HCT116 (cell line): ENCODE results near the gene TPST1. TPM values are rescaled to one million over a fixed set of nuclear protein-coding genes. Genes with fewer than 3 reads are reported as not detected.

Experiments
- ATAC-seq: fragments of 200-7000 bp; cut with Tn5 transposase; 2 replicates; pipeline ENCODE4 v1.9.1; 2020; ENCODE audit warnings: mild to moderate bottlenecking, moderate library complexity
- BruUV-seq: library from RNA; stranded (reverse); fragments of 400-500 nt; replicated peaks from 2 replicates; lab custom pipeline; 2021; lab: Mats Ljungman, UMichigan
- CTCF ChIA-PET: fragments of 300-600 bp; sonication (Branson Sonifier 250); formaldehyde crosslinking; loops from one replicate; lab custom pipeline; 2021; ENCODE audit warnings: antibody characterized with exemption; lab: Charles Lee
- POLR2A ChIA-PET: fragments of 300-600, 350-600 bp; sonication (Branson Sonifier 250); formaldehyde crosslinking; loops from one replicate; lab custom pipeline; 2021; ENCODE audit warnings: antibody characterized with exemption; lab: Charles Lee
- RAD21 ChIA-PET, 2 experiments: fragments of 300-600 bp; sonication (Branson Sonifier 250); formaldehyde crosslinking; loops; one replicate each; lab custom pipeline; 2023; ENCODE audit warnings: low total read pairs in 2 of 2; ENCODE audit not compliant: uncharacterized antibody in 2 of 2, unreplicated experiment in 2 of 2, low non-redundant PET in 1 of 2; lab: Charles Lee
- DNase-seq: peaks from one replicate; pipeline ENCODE4 v3.0.0-alpha.2; 2010; ENCODE audit warnings: low read depth, low spot score
- H2AFZ ChIP-seq: fragments of 200-600 bp; shearing (Covaris generic), sonication (generic); 2 replicates; pipeline ENCODE4 v1.6.1; 2017; ENCODE audit warnings: low read depth, mixed run types, mixed read lengths, antibody characterized with exemption, low read length; ENCODE audit not compliant: poor library complexity, severe bottlenecking
- H3K27ac ChIP-seq: 2 replicates; pipeline ENCODE4 v1.5.1; 2012; ENCODE audit warnings: low read depth, low read length
- H3K27me3 ChIP-seq: fragments of 200-600 bp; sonication (generic); 2 replicates; pipeline ENCODE4 v1.6.1; 2016; ENCODE audit warnings: mixed run types, low read length, mixed read lengths; ENCODE audit not compliant: insufficient read depth
- H3K36me3 ChIP-seq, 2 experiments: fragments of 200-500 bp in 1 of 2; fragments of 200-600 bp in 1 of 2; sonication (Bioruptor generic) in 1 of 2; sonication (generic) in 1 of 2; 2 replicates each; pipeline versions ENCODE4 v1.5.1 to v1.6.1; 2014 to 2016; ENCODE audit warnings: low read length in 2 of 2, inconsistent platforms in 1 of 2, mixed read lengths in 1 of 2, mixed run types in 1 of 2; ENCODE audit not compliant: insufficient read depth in 2 of 2, control insufficient read depth in 1 of 2
- H3K4me1 ChIP-seq, 2 experiments: fragments of 200-600 bp in 1 of 2; sonication (generic) in 1 of 2; 2 replicates each; pipeline versions ENCODE4 v1.5.1 to v1.6.1; 2012 to 2017; ENCODE audit warnings: low read length in 2 of 2, inconsistent platforms in 1 of 2, mild to moderate bottlenecking in 1 of 2, mixed read lengths in 1 of 2, mixed run types in 1 of 2, moderate library complexity in 1 of 2; ENCODE audit not compliant: insufficient read depth in 2 of 2, control insufficient read depth in 1 of 2
- H3K4me2 ChIP-seq: fragments of 200-600 bp; sonication (generic); 2 replicates; pipeline ENCODE4 v1.6.1; 2017; ENCODE audit warnings: mixed run types, low read length, mixed read lengths
- H3K4me3 ChIP-seq, 2 experiments: fragments of 200-600 bp in 1 of 2; sonication (generic) in 1 of 2; replicated peaks in 1 of 2; 2 replicates each; pipeline ENCODE4 v1.5.1; 2011 to 2016; ENCODE audit warnings: low read length in 2 of 2, control low read depth in 1 of 2, low read depth in 1 of 2, mild to moderate bottlenecking in 1 of 2, mixed read lengths in 1 of 2, mixed run types in 1 of 2
- H3K79me2 ChIP-seq: fragments of 200-600 bp; sonication (generic); 2 replicates; pipeline ENCODE4 v1.6.1; 2017; ENCODE audit warnings: mild to moderate bottlenecking, mixed run types, low read length, moderate library complexity, mixed read lengths; ENCODE audit not compliant: insufficient read depth
- H3K9ac ChIP-seq: fragments of 200-600 bp; sonication (generic); 2 replicates; pipeline ENCODE4 v1.6.1; 2016; ENCODE audit warnings: low read length, mixed read lengths
- H3K9me2 ChIP-seq: fragments of 200-600 bp; sonication (generic), shearing (Covaris generic); 2 replicates; pipeline ENCODE4 v1.6.1; 2017; ENCODE audit warnings: mixed run types, mild to moderate bottlenecking, moderate library complexity; ENCODE audit not compliant: insufficient read depth
- H3K9me3 ChIP-seq, 2 experiments: fragments of 200-500 bp in 1 of 2; fragments of 200-600 bp in 1 of 2; sonication (Bioruptor generic) in 1 of 2; sonication (generic) in 1 of 2; 2 replicates each; pipeline ENCODE4 v1.6.1; 2014 to 2017; ENCODE audit warnings: low read length in 2 of 2, mixed read lengths in 2 of 2, inconsistent platforms in 1 of 2, low read depth in 1 of 2, mild to moderate bottlenecking in 1 of 2, mixed run types in 1 of 2, moderate library complexity in 1 of 2; ENCODE audit not compliant: control insufficient read depth in 1 of 2, insufficient read depth in 1 of 2
- H4K20me1 ChIP-seq: fragments of 200-600 bp; sonication (generic), shearing (Covaris generic); 2 replicates; pipeline ENCODE4 v1.6.1; 2017; ENCODE audit warnings: mixed run types, mild to moderate bottlenecking, moderate library complexity; ENCODE audit not compliant: insufficient read depth
- CEBPB ChIP-seq: IDR thresholded peaks from 2 replicates; pipeline ENCODE4 v1.6.1; 2012; ENCODE audit warnings: low read depth
- CTCF ChIP-seq, 3 experiments: fragments of 200-600 bp in 1 of 3; sonication (generic) in 1 of 3; IDR thresholded peaks in 2 of 3; conservative IDR thresholded peaks in 1 of 3; 2 replicates each; pipeline ENCODE4 v1.5.1; 2012 to 2017; ENCODE audit warnings: low read depth in 2 of 3, low read length in 2 of 3, antibody characterized with exemption in 1 of 3, borderline replicate concordance in 1 of 3, control low read depth in 1 of 3, mild to moderate bottlenecking in 1 of 3, mixed read lengths in 1 of 3, mixed run types in 1 of 3, moderate library complexity in 1 of 3; ENCODE audit not compliant: insufficient read depth in 1 of 3
- EGR1 ChIP-seq: IDR thresholded peaks from 2 replicates; pipeline ENCODE4 v1.6.1; 2012; ENCODE audit warnings: low read depth
- ELF1 ChIP-seq: IDR thresholded peaks from 2 replicates; pipeline ENCODE4 v1.6.1; 2012; ENCODE audit warnings: low read depth, borderline replicate concordance
- EZH2 ChIP-seq: fragments of 200-600 bp; sonication (generic); IDR thresholded peaks from 2 replicates; pipeline ENCODE4 v1.6.1; 2017; ENCODE audit warnings: antibody characterized with exemption, mixed run types
- EZH2phosphoT487 ChIP-seq: fragments of 200-600 bp; IDR thresholded peaks from 2 replicates; pipeline ENCODE4 v1.6.1; 2018; ENCODE audit warnings: antibody characterized with exemption, borderline replicate concordance
- FOSL1 ChIP-seq: IDR thresholded peaks from 2 replicates; pipeline ENCODE4 v1.6.1; 2012; ENCODE audit warnings: low read depth
- POLR2A ChIP-seq: IDR thresholded peaks from 2 replicates; pipeline ENCODE4 v1.7.0; 2011; ENCODE audit warnings: borderline replicate concordance; ENCODE audit not compliant: insufficient read depth, insufficient read length; ENCODE audit errors: extremely low read depth
- POLR2AphosphoS5 ChIP-seq: IDR thresholded peaks from 2 replicates; pipeline ENCODE4 v1.6.1; 2011; ENCODE audit warnings: mild to moderate bottlenecking, low read depth, low read length, moderate library complexity
- RAD21 ChIP-seq: IDR thresholded peaks from 2 replicates; pipeline ENCODE4 v1.6.1; 2012; ENCODE audit warnings: low read depth, mild to moderate bottlenecking
- SIN3A ChIP-seq: IDR thresholded peaks from 2 replicates; pipeline ENCODE4 v1.6.1; 2012; ENCODE audit warnings: low read depth
- SP1 ChIP-seq: IDR thresholded peaks from 2 replicates; pipeline ENCODE4 v1.6.1; 2012; ENCODE audit warnings: low read depth
- SRF ChIP-seq: IDR thresholded peaks from 2 replicates; pipeline ENCODE4 v1.6.1; 2012; ENCODE audit warnings: low read depth
- YY1 ChIP-seq: IDR thresholded peaks from 2 replicates; pipeline ENCODE4 v1.6.1; 2011; ENCODE audit warnings: low read length, low read depth, moderate library complexity, mild to moderate bottlenecking; ENCODE audit not compliant: insufficient replicate concordance; ENCODE audit errors: extremely low read depth
- ZBTB33 ChIP-seq: IDR thresholded peaks from 2 replicates; pipeline ENCODE4 v1.6.1; 2011; ENCODE audit warnings: mild to moderate bottlenecking, low read length, moderate library complexity; ENCODE audit not compliant: insufficient replicate concordance; ENCODE audit errors: extremely low read depth
- intact Hi-C: fragments of 100-400 bp; cut with micrococcal nuclease; formaldehyde crosslinking; loops from 2 replicates; pipeline ENCODE4 v1.10.0; 2022
- total RNA-seq: library from RNA; stranded (reverse); gene quantifications from one replicate; pipeline ENCODE4 v1.2.1, GENCODE V29; 2021; ENCODE audit not compliant: unreplicated experiment
- TF ChIP-seq, protein P1 (sequence below): IDR thresholded peaks from 2 replicates; pipeline ENCODE4 v1.6.1; 2012
- TF ChIP-seq, protein P2 (sequence below): IDR thresholded peaks from 2 replicates; pipeline ENCODE4 v1.6.1; 2012; ENCODE audit warnings: low read depth

Gene TPST1
- total RNA-seq, 1 experiment from 2014 or later, result 11.4 TPM

DNA sequence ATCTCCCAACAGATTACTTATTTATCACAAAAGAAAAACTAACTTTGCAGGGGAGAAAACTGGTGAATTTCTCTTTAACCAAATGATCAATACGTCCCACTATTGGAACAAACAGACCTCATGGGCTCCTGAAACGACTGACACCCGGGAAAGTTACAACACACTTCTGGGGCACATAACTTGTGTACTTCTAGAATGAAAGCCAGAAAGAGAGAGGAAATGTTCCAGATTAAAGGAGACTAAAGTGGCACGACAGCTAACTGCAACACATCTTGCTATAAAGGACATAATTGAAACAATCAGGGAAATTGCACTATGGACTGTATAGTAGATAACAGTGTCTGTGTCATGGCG is 14.7 kb upstream of the TPST1 start:
- H3K36me3 ChIP-seq, result no peaks in the 10 kb centered on the region
- TF ChIP-seq SRF (no peak), EZH2 (no peak), POLR2AphosphoS5 (no peak), ZBTB33 (no peak), POLR2A (no peak), CEBPB (no peak), ELF1 (no peak), EZH2phosphoT487 (no peak), YY1 (no peak), EGR1 (no peak), SIN3A (no peak), SP1 (no peak), CTCF (IDR thresholded peaks at IDR 0.05 in 2 of 3, conservative IDR thresholded peaks at IDR 0.05 in 1 of 3; ENCODE audit: borderline replicate concordance in 1 of 3, insufficient read depth in 1 of 3, low read depth in 2 of 3, low read length in 2 of 3) (no peak), FOSL1 (no peak), RAD21 (no peak)
- TF ChIP-seq, protein P1, sequence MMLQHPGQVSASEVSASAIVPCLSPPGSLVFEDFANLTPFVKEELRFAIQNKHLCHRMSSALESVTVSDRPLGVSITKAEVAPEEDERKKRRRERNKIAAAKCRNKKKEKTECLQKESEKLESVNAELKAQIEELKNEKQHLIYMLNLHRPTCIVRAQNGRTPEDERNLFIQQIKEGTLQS, result no peak
- TF ChIP-seq, protein P2, sequence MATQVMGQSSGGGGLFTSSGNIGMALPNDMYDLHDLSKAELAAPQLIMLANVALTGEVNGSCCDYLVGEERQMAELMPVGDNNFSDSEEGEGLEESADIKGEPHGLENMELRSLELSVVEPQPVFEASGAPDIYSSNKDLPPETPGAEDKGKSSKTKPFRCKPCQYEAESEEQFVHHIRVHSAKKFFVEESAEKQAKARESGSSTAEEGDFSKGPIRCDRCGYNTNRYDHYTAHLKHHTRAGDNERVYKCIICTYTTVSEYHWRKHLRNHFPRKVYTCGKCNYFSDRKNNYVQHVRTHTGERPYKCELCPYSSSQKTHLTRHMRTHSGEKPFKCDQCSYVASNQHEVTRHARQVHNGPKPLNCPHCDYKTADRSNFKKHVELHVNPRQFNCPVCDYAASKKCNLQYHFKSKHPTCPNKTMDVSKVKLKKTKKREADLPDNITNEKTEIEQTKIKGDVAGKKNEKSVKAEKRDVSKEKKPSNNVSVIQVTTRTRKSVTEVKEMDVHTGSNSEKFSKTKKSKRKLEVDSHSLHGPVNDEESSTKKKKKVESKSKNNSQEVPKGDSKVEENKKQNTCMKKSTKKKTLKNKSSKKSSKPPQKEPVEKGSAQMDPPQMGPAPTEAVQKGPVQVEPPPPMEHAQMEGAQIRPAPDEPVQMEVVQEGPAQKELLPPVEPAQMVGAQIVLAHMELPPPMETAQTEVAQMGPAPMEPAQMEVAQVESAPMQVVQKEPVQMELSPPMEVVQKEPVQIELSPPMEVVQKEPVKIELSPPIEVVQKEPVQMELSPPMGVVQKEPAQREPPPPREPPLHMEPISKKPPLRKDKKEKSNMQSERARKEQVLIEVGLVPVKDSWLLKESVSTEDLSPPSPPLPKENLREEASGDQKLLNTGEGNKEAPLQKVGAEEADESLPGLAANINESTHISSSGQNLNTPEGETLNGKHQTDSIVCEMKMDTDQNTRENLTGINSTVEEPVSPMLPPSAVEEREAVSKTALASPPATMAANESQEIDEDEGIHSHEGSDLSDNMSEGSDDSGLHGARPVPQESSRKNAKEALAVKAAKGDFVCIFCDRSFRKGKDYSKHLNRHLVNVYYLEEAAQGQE, result no peak
- no peak overlapping the region for H3K27ac ChIP-seq
- no peaks in the 10 kb centered on the region for H4K20me1 ChIP-seq
- no TSS peak for BruUV-seq
- H3K9ac ChIP-seq, result no peak overlapping the region
- no peak for ATAC-seq
- ChIA-PET CTCF (no interaction called here), RAD21 (no interaction called here), POLR2A (no interaction called here)
- no peaks in the 10 kb centered on the region for H3K9me2 ChIP-seq
- no peak for DNase-seq
- H3K27me3 ChIP-seq, result no peaks in the 10 kb centered on the region
- no peak overlapping the region for H3K4me3 ChIP-seq
- H3K4me1 ChIP-seq, result no peaks in the 10 kb centered on the region
- intact Hi-C loops, result no loop called here
- no peaks in the 10 kb centered on the region for H3K9me3 ChIP-seq
- H3K4me2 ChIP-seq, result no peak overlapping the region
- no peaks in the 10 kb centered on the region for H3K79me2 ChIP-seq
- no peak overlapping the region for H2AFZ ChIP-seq
